ENCODE results near the gene ATL3. TPM values are rescaled to one million over a fixed set of nuclear protein-coding genes. Genes with fewer than 3 reads are reported as not detected.
"Not testable (repeated sequence)": the region's sequence is repeated elsewhere in the genome, so short reads cannot be mapped to it uniquely, and the experiment has no call there.

ATL3 gene
- total RNA-seq, 2 donors from 2014 or later = 208 to 264 TPM

- peak; percentile 43 for DNase-seq (ENCODE audit: low spot score)
- intact Hi-C loops (cut with DNase I) = not testable (repeated sequence)
Observed at GRCh38 chr11:63602290-63603179, 68.6 kb downstream of the ATL3 start.

- intact Hi-C loops (cut with DNase I) = loop anchor here in 1 of 2 donors (5.0 kb wide), 1 partner anchor 768 kb away; no protein-coding TSS in a partner anchor
- peak; percentile 32 for DNase-seq (ENCODE audit: low spot score)
Observed at GRCh38 chr11:63599211-63600122, 71.7 kb downstream of the ATL3 start.

- intact Hi-C loops (cut with DNase I) = loop anchor here in 1 of 2 donors (5.0 kb wide), 1 partner anchor 769 kb away; no protein-coding TSS in a partner anchor
- peak; percentile 59 for DNase-seq (ENCODE audit: low spot score)
Observed at GRCh38 chr11:63598556-63598955, 72.6 kb downstream of the ATL3 start.

GRCh38 chr11:63595296-63595695, 75.9 kb downstream of the ATL3 start:
- DNase-seq (ENCODE audit: low spot score) = peak; percentile 41
- intact Hi-C loops (cut with DNase I) = loop anchor here in 1 of 2 donors (5.0 kb wide), 1 partner anchor 772 kb away; no protein-coding TSS in a partner anchor

- intact Hi-C loops (cut with DNase I) = no loop called here
- peak; percentile 71 for DNase-seq (ENCODE audit: low spot score)
Observed at GRCh38 chr11:63592975-63593395, 78.2 kb downstream of the ATL3 start.

- no peak for DNase-seq (ENCODE audit: low spot score)
- intact Hi-C loops (cut with DNase I) = no loop called here
Observed at GRCh38 chr11:63590024-63590788, 81.0 kb downstream of the ATL3 start.

- no peak for DNase-seq (ENCODE audit: low spot score)
- intact Hi-C loops (cut with DNase I) = no loop called here
Observed at GRCh38 chr11:63589000-63589399, 82.2 kb downstream of the ATL3 start.

GRCh38 chr11:63586451-63587166, 84.6 kb downstream of the ATL3 start:
- intact Hi-C loops (cut with DNase I) = no loop called here

GRCh38 chr11:63583357-63583677, 87.9 kb downstream of the ATL3 start:
- no peak for DNase-seq (ENCODE audit: low spot score)
- intact Hi-C loops (cut with DNase I) = no loop called here

More at GRCh38 chr11:63586451-63587166, 84.6 kb downstream of the ATL3 start:
- no peak for DNase-seq (ENCODE audit: low spot score)

GRCh38 chr11:63581224-63581623, 90.0 kb downstream of the ATL3 start:
- DNase-seq (ENCODE audit: low spot score); intact Hi-C loops (cut with DNase I): not testable (repeated sequence)

- DNase-seq (ENCODE audit: low spot score); intact Hi-C loops (cut with DNase I): not testable (repeated sequence)
Observed at GRCh38 chr11:63578882-63579281, 92.3 kb downstream of the ATL3 start.

GRCh38 chr11:63574856-63575602, 96.1 kb downstream of the ATL3 start:
- intact Hi-C loops (cut with DNase I) = no loop called here
- no peak for DNase-seq (ENCODE audit: low spot score)

Other genes with a start within 250 kb of the ATL3 start
- 1 to 10 TPM in 1 of 2 donors, under 1 TPM in 1; 0.86 to 3.2 TPM for gene PLAAT5, start 180.2 kb downstream of the ATL3 start, total RNA-seq
- gene LGALS12, start 165.3 kb downstream of the ATL3 start, total RNA-seq = 1 to 10 TPM in 1 of 2 donors, under 1 TPM in 1; 0.90 to 1.1 TPM
- 10 to 100 TPM; 11.5 to 19.3 TPM for gene PLAAT4, start 134.6 kb downstream of the ATL3 start, total RNA-seq
- gene PLAAT2, start 108.0 kb downstream of the ATL3 start, total RNA-seq = not detected
- gene PLAAT3, start 56.9 kb downstream of the ATL3 start, total RNA-seq = 10 to 100 TPM; 31.8 to 42.4 TPM
- 10 to 100 TPM; 80.3 to 88.4 TPM for gene RTN3, start 10.1 kb upstream of the ATL3 start, total RNA-seq
- 10 to 100 TPM; 13.0 to 21.8 TPM for gene ZFTA, start 97.4 kb upstream of the ATL3 start, total RNA-seq
- 10 to 100 TPM; 11.8 to 15.1 TPM for gene SPINDOC, start 142.1 kb upstream of the ATL3 start, total RNA-seq
- gene MARK2, start 167.7 kb upstream of the ATL3 start, total RNA-seq = 10 to 100 TPM; 20.5 to 24.5 TPM
- 1 to 10 TPM in 1 of 2 donors, under 1 TPM in 1; 0.95 to 2.7 TPM for gene RCOR2, start 245.8 kb upstream of the ATL3 start, total RNA-seq

Measured in posterior vena cava (tissue), 2 donors.